Fibroblast of lung (primary cell): Measurements from ENCODE around the gene NR6A1. TPM values are rescaled to one million over a fixed set of nuclear protein-coding genes. Genes with fewer than 3 reads are reported as not detected.

Source experiments
- DNase-seq, 2 donors: peaks; one replicate each; pipeline versions ENCODE4 v3.0.0 to v3.0.0-alpha.2; 2010; ENCODE audit warnings: low read depth in 2 of 2
- H2AFZ ChIP-seq: 2 replicates; pipeline ENCODE4 v1.5.1; 2012; ENCODE audit warnings: low read length, control low read depth, inconsistent platforms
- H3K27ac ChIP-seq: 2 replicates; pipeline ENCODE4 v1.5.1; 2011; ENCODE audit warnings: low read length, control low read depth; ENCODE audit not compliant: insufficient read depth
- H3K27me3 ChIP-seq: 2 replicates; pipeline ENCODE4 v1.5.1; 2011; ENCODE audit warnings: mild to moderate bottlenecking, low read length; ENCODE audit not compliant: control insufficient read depth, insufficient read depth
- H3K36me3 ChIP-seq: 2 replicates; pipeline ENCODE4 v1.5.1; 2011; ENCODE audit warnings: low read length; ENCODE audit not compliant: control insufficient read depth, insufficient read depth
- H3K4me1 ChIP-seq: 2 replicates; pipeline ENCODE4 v1.5.1; 2011; ENCODE audit warnings: low read length; ENCODE audit not compliant: control insufficient read depth, insufficient read depth; ENCODE audit errors: extremely low read depth
- H3K4me2 ChIP-seq: 2 replicates; pipeline ENCODE4 v1.5.1; 2011; ENCODE audit warnings: low read length, control low read depth; ENCODE audit not compliant: insufficient read depth; ENCODE audit errors: extremely low read depth
- H3K4me3 ChIP-seq, 4 experiments: fragments of 200-600 bp in 1 of 4; sonication (generic) in 1 of 4; replicated peaks in 1 of 4; 2 replicates each; pipeline ENCODE4 v1.5.1; 2011 to 2016; ENCODE audit warnings: low read length in 4 of 4, low read depth in 3 of 4, mild to moderate bottlenecking in 3 of 4, control low read depth in 2 of 4, inconsistent platforms in 1 of 4, mixed read lengths in 1 of 4; ENCODE audit not compliant: insufficient read depth in 1 of 4; ENCODE audit errors: control extremely low read depth in 1 of 4
- H3K79me2 ChIP-seq: 2 replicates; pipeline ENCODE4 v1.5.1; 2012; ENCODE audit warnings: mild to moderate bottlenecking, low read length, inconsistent platforms; ENCODE audit not compliant: control insufficient read depth, insufficient read depth
- H3K9ac ChIP-seq: 2 replicates; pipeline ENCODE4 v1.5.1; 2011; ENCODE audit warnings: mild to moderate bottlenecking, low read length, control low read depth; ENCODE audit not compliant: insufficient read depth
- H3K9me3 ChIP-seq: 2 replicates; pipeline ENCODE4 v1.5.1; 2012; ENCODE audit warnings: low read depth, low read length; ENCODE audit not compliant: control insufficient read depth, insufficient read depth
- H4K20me1 ChIP-seq: 2 replicates; pipeline ENCODE4 v1.5.1; 2011; ENCODE audit warnings: low read length; ENCODE audit not compliant: control insufficient read depth, insufficient read depth; ENCODE audit errors: extremely low read depth
- EZH2 ChIP-seq: IDR thresholded peaks from 2 replicates; pipeline ENCODE4 v1.5.1; 2012; ENCODE audit warnings: low read length, control low read depth, mild to moderate bottlenecking; ENCODE audit errors: missing control alignments
- polyA plus RNA-seq, 2 donors: library from polyadenylated mRNA; depleted of rRNA in 1 of 2; stranded (reverse) in 1 of 2; unstranded in 1 of 2; fragments of >200 nt; gene quantifications; 2 replicates each; pipeline ENCODE4 v1.2.1, GENCODE V29; 2011 to 2012; ENCODE audit warnings: missing spikeins in 1 of 2
- total RNA-seq: library from RNA; depleted of rRNA; stranded (reverse); fragments of >200 nt; gene quantifications from 2 replicates; pipeline ENCODE4 v1.2.1, GENCODE V29; 2014
- TF ChIP-seq, protein P1 (sequence below), 2 donors: IDR thresholded peaks in 1 of 2; conservative IDR thresholded peaks in 1 of 2; 1 replicate in 1 of 2; 2 replicates in 1 of 2; pipeline ENCODE4 v1.5.1; 2011 to 2012; ENCODE audit warnings: low read length in 2 of 2, control low read depth in 1 of 2, inconsistent platforms in 1 of 2, low read depth in 1 of 2, mild to moderate bottlenecking in 1 of 2

The NR6A1 gene
- total and polyA plus RNA-seq, 2 donors (not counting 1 experiment from before 2014, with no cell fraction given), result 0.07 to 0.50 TPM

DNA sequence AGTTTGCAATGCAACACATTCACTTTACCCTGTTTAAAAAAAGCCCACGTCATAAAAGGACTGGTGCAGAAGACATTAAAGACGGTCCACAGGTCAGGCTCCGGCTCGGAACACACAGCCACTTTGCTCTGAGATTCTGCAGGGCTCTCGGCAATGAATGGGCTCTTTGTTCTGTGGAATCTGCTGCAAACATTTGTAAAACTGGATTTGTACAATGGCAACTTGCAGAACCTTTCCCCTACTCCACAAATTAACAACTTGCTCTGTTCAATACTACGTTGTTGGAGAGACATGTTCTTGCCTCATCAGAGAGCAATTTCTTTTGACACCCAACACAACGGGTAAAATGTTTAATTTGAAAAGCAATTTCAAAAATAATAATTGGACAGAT lies 250.9 kb downstream of the NR6A1 start:
- H3K4me3 ChIP-seq, result no peak overlapping the region
- no peaks in the 10 kb centered on the region for H3K79me2 ChIP-seq
- no peak for TF ChIP-seq EZH2
- TF ChIP-seq, protein P1, sequence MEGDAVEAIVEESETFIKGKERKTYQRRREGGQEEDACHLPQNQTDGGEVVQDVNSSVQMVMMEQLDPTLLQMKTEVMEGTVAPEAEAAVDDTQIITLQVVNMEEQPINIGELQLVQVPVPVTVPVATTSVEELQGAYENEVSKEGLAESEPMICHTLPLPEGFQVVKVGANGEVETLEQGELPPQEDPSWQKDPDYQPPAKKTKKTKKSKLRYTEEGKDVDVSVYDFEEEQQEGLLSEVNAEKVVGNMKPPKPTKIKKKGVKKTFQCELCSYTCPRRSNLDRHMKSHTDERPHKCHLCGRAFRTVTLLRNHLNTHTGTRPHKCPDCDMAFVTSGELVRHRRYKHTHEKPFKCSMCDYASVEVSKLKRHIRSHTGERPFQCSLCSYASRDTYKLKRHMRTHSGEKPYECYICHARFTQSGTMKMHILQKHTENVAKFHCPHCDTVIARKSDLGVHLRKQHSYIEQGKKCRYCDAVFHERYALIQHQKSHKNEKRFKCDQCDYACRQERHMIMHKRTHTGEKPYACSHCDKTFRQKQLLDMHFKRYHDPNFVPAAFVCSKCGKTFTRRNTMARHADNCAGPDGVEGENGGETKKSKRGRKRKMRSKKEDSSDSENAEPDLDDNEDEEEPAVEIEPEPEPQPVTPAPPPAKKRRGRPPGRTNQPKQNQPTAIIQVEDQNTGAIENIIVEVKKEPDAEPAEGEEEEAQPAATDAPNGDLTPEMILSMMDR (conservative IDR thresholded peaks at IDR 0.05 in 1 of 2, IDR thresholded peaks at IDR 0.05 in 1 of 2; ENCODE audit: low read depth in 1 of 2, low read length in 2 of 2), result no peak
- H3K4me1 ChIP-seq, result no peaks in the 10 kb centered on the region
- no peaks in the 10 kb centered on the region for H4K20me1 ChIP-seq
- H3K9me3 ChIP-seq, result no peaks in the 10 kb centered on the region
- H3K4me2 ChIP-seq, result no peak overlapping the region
- peaks cover 27% of the 10 kb centered on the region for H3K27me3 ChIP-seq
- no peak overlapping the region for H3K9ac ChIP-seq
- no peak for DNase-seq
- no peak overlapping the region for H2AFZ ChIP-seq
- H3K36me3 ChIP-seq, result no peaks in the 10 kb centered on the region
- H3K27ac ChIP-seq, result no peak overlapping the region

DNA sequence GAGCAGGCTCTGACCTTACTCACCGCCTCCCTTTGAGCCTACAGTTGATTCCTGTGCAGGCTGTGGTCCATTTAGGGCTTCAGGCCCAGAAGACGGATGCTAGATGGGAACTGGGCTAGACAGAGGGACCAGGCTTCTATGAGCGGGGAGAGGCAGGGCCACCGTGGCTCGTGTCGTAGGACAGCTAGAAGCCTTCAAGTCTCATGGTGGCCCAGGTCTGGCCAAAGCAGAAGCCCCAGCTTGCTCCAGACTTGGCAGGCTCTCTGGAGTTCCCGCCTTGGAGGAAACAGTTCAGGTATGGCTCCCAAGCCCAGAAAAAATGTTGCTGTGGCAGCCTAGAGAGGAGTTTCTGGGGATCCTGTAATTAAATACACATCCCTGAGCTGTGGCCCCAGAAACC lies 253.0 kb downstream of the NR6A1 start:
- DNase-seq, result no peak
- Histone ChIP-seq H4K20me1 (no peaks in the 10 kb centered on the region), H3K4me1 (no peaks in the 10 kb centered on the region), H3K27ac (no peak overlapping the region), H3K79me2 (no peaks in the 10 kb centered on the region), H2AFZ (no peak overlapping the region), H3K4me3 (no peak overlapping the region), H3K27me3 (peaks cover 35% of the 10 kb centered on the region), H3K9me3 (no peaks in the 10 kb centered on the region), H3K4me2 (no peak overlapping the region), H3K36me3 (no peaks in the 10 kb centered on the region), H3K9ac (no peak overlapping the region)
- TF ChIP-seq EZH2, result no peak
- TF ChIP-seq, protein P1 (conservative IDR thresholded peaks at IDR 0.05 in 1 of 2, IDR thresholded peaks at IDR 0.05 in 1 of 2; ENCODE audit: low read depth in 1 of 2, low read length in 2 of 2), result no peak

GRCh38 chr9:124517600-124517999 lies 253.5 kb downstream of the NR6A1 start:
- Histone ChIP-seq H2AFZ (no peak overlapping the region), H3K4me3 (no peak overlapping the region), H3K27ac (no peak overlapping the region), H3K9ac (no peak overlapping the region), H3K27me3 (peaks cover 35% of the 10 kb centered on the region), H3K4me2 (no peak overlapping the region), H3K79me2 (no peaks in the 10 kb centered on the region), H3K36me3 (no peaks in the 10 kb centered on the region), H4K20me1 (no peaks in the 10 kb centered on the region), H3K4me1 (no peaks in the 10 kb centered on the region), H3K9me3 (no peaks in the 10 kb centered on the region)
- TF ChIP-seq, protein P1 (conservative IDR thresholded peaks at IDR 0.05 in 1 of 2, IDR thresholded peaks at IDR 0.05 in 1 of 2; ENCODE audit: low read depth in 1 of 2, low read length in 2 of 2), result no peak
- TF ChIP-seq EZH2, result no peak
- DNase-seq, result no peak
